GM21360 (cell line): Measurements from ENCODE around the gene DYNC2H1.
A peak's percentile ranks its signal among the peaks of the same experiment; 100 is the strongest.
"Not testable (repeated sequence)": the region's sequence is repeated elsewhere in the genome, so short reads cannot be mapped to it uniquely, and the experiment has no call there.

Experiments used
- ATAC-seq: cut with Tn5 transposase; IDR thresholded peaks from one replicate; pipeline ENCODE4 v1.9.1; 2021; ENCODE audit warnings: mild to moderate bottlenecking, moderate library complexity; ENCODE audit not compliant: unreplicated experiment

Gene DYNC2H1

DNA sequence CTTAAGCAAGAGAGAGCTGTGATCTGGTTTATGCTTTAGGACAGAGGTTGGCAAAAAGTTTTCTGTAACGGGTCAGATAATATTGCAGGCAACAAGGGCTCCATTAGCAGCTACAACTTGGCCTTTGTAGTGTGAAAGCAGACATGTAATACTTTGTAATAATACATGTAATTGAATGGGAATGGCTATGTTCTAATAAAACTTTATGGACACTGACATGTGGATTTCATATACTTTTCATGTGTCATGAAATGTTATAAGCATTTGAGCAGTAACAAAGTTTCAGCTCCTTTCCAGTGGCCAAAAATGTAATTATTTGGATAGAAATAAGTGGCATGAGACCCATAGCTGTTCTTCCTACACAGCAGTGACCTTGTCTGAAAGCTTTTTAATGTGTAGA is 3.1 kb downstream of the DYNC2H1 start:
- no peak for ATAC-seq

DNA sequence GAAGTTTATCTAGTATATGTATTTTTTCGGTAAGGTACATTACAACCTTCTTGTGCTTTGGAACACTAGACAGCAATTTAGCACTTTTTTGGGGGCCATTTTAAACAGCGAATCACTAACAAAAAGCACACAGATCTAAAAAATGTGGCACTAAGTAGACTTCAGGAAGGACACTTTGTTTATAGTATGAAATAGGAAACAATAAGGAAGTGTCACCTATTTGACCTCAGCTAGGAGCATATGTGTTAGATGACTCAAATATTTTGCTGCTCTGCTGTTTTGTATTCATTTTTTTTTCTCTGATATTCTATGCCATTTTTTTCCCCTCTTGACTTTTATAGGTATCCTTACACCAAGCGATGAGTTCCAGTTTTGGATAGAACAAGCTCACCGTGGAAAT is 5.6 kb downstream of the DYNC2H1 start:
- no peak for ATAC-seq

DNA sequence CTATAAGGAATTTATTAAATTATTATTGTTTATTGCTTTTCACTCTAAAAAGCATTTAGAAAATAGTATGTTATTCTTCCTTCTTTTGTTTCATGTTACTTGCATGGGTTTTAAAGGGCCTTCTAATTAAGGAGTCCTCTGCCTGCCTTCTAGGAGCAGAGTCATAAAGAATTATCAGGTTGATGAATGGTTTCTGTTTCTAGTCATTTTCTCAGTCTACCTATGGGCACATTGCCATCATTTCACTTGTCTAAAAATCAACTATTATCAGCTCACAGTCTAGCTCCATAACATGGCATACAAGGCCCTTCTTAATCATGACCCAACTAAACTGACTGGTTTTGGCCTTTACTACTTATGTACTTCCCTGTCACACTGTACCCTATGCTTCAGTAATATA is 16.2 kb downstream of the DYNC2H1 start:
- ATAC-seq = no peak

DNA sequence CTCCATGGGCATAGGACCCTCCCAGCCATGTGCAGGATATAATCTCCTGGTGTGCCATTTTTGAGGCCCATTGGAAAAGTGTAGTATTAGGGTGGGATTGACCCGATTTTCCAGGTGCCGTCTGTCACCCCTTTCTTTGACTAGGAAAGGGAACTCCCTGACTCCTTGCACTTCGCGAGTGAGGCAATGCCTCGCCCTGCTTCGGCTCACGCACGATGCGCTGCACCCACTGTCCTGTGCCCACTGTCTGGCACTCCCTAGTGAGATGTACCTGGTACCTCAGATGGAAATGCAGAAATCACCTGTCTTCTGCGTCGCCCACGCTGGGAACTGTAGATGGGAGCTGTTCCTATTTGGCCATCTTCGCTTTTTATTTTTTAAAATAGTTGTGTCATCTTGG is 32.8 kb downstream of the DYNC2H1 start:
- ATAC-seq = not testable (repeated sequence)

DNA sequence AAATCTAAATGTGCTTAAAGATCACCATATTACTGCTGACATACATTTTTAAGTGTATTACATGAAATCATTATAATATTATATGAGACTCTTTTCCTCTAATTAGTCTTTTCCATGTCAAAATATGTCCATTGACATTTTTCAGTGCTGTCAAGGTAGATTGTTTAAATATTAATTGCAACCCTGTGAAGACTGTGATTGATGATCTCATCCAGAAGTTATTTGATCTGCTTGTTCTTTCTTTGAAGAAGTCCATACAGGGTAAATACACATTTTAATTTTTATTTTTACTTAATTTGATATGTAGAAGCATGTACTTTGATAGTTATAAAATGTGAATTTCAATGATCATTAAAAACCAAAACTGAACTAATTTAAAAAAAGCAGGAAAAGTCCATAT is 38.4 kb downstream of the DYNC2H1 start:
- no peak for ATAC-seq

DNA sequence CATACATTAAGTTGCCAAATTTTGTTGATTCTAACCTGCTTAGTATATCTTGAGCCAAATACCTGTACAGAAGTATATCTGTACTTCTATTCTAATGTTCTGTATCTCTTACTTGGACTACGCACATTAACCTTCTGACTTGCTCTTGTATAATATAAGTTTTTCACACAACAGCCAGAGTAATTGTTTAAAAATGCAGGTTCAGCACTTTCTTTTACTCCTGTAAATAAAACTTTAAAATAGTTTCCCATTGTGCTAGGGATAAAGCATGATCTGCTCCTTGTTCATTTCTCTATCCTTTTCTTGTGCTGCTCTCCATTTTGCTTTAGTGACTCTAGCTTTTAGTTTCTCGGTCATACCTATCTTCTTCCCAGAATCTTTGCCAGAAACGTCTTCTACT is 48.3 kb downstream of the DYNC2H1 start:
- ATAC-seq = no peak

DNA sequence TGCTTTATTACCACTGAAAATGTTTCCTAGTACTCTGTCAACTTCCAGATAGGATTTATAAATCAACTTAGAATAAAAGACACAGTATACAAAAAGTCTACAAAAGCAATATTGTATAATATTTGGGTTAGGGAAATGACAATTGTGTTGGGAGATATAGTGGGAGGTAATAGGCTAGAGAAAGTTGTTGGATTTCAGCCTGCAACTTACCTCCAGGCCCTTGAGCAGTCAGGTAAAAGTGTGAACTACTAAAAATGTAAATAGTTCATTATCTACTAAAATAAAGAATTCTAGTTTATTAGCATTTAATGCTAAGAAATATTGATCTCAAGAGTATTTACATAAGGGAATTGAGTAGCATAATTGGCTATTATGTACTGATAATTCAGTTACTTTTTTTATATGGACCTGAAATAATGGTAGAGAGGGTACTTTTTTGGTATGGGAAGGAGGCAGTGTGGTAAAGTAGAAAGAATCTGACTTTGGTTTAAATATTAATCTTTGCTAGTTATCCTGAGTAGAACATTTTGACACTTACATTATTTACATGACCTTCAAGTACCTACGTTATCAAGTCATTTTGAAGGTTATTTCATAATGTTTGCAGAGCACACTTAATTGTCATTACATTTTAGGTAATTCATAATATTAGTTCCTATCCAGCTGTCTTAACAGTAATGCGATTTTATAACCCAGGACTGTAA is 55.0 kb downstream of the DYNC2H1 start:
- no peak for ATAC-seq

DNA sequence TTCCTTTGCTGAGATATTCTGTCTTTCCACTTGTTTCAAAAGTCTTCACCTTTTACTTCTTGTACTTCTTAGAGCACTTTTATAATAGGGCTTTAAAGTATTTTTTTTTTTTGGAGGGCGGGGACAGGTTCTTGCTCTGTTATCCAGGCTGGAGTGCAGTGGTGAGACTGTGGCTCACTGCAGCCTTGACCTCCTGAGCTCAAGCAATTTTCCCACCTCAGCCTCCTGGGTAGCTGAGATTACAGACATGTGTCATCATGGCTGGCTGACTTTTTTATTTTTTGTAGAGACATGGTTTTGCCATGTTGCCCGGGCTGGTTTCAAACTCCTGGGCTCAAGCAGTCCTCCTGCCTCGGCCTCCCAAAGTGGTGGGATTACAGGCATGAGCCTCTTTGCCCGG is 57.9 kb downstream of the DYNC2H1 start:
- ATAC-seq = no peak

DNA sequence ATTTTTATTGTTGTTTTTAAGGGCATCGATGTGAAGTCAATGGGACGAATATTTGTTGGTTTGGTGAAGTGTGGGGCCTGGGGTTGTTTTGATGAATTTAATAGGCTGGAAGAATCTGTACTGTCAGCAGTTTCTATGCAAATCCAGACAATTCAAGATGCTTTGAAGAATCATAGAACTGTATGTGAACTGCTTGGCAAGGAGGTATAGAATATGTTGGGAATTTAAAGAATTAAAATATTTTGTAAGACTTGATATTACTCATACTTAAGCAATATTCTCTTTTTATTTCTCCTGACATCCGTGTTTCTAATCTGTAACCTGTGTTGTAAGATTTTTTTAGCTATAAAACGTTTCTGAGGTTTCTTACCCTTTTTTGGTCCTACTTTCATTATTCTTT is 61.6 kb downstream of the DYNC2H1 start:
- no peak for ATAC-seq

DNA sequence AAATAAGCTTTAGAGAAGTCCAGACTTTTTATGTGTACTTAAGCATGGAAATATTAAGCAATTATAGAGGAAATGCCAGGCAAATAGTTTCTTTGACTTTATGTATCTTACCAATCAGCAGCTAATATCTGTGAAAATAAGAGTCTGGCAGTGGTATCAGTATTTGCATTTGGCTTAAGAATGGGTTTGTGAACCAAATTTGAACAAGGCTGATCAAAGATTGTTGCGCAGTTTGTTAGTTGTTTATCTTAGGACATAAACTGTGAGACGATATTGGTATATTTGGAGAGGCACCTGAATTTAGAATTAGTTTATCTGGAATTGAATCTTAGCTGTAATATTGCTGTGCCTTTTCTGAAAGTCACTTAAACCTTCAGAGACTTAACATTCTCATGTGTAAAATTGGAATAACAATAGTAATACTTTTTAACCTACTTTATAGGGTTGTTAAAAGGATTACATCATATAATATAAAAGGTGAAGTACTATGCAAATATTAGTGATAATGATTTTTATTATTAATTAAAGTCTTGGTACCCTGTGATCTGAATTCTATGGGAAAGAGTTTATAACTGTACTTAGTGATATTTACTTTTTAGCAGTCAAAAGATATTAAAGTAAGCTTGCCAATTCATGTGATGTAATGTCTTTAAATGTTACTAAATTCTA is 66.4 kb downstream of the DYNC2H1 start:
- no peak for ATAC-seq

DNA sequence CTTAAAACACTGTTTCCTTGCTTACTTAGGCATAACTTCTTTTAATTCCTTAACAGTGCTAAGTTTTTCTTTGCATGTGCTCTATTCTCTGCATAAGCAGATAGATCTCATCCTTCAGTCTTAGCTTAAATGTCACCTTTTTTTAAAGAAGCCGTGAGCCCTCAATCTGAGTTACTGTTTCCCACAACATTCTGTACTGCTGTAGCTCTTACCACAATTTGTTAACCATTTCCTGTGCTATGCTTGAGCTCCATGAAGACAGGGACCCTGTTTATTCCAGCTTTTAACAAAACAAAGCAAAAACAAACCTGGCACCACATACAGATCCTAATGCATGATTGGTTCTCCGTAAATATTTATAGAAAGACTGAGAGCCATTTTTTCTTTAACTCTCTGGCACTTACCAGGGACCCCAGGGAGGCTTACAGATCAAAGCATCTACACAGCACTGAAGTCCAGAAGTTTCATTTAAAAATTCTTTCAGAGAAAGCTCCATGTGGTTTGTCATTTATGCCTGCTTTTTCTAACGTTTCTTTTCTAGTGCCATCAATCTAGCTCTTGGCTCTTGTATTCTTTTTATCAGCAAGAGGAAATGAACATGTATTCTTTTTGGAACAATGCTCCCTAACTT is 74.9 kb downstream of the DYNC2H1 start:
- no peak for ATAC-seq

DNA sequence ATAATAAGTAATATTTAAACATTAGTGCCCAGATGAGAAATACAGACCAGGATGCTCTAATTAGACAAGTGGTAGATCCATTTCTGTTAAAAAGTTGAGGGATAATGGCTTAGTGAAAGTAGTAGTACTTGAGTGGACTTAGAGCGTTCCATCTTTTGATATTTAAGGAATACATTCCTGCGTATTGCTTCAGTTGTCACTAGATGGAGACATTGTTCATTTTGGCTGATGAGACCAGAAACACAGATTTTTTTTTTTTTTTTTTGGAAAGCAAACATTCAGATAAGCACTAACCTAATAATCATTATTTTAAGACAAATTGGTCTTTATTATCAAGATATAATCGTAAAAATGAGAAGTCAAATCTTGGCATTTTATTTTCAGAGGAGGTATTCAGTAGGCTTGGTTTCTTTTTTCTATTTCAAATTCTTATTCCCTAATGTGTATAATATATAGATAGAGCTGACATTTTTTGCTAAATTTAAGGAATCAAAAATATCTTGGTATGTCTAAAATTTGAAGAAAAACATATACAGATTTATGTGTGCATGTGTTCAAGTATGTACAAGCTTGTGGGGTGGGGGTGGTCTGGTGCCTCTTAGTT is 92.9 kb downstream of the DYNC2H1 start:
- ATAC-seq = peak; percentile 59

DNA sequence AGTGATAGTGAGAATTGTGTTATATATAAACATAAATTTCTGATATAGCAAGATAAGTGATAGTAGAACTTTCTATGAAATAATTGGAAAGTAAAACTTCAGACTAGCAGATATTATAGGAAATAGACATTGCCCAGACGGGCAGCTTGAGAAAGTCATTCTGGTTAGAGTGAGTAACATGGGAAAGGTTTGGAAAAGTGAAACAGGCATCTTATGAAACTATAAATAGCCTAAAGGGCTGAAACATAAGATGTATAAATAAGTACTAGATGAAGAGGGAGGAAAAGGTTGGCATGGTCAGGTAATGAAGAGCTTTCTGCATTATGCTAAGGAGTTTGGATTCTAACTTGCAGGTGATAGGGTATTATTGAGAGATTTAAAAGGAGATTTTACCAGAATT is 101.3 kb downstream of the DYNC2H1 start:
- no peak for ATAC-seq

DNA sequence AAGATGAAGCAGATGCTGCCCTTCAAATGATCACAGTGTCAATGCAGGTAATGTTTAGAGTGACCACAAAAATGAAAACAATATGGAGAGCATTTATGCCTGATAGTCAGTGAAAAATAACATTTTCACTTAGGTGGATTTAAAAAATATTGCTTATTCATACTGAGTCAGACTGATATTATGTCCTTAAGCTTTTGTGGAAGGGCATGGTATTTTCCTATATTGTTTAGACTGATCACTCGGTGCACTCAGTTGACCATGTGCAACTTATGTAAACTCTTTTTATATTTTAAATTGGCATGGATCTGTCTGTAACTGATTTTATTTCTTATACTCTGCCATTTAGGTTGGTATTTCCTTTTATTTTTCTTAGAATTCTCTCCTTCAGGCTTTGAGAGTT is 106.6 kb downstream of the DYNC2H1 start:
- ATAC-seq = no peak

DNA sequence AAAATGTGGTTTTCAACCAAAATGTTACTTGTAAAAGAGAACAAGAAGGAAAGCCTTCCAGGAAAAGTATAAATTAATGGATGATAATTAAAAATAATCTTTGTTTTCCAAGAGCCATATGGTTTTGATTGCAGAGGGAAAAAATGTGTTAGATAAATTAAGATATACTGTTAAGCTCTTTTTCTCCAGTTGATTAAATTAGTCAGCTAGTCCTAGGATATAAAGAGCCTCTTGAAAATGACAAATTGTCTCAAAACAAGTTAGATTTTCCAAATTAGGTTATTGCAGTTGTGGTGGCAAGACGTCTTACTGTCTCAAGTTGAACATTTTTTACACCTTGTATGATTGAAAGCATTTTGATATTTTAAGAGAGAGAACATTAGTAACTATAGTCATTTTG is 110.9 kb downstream of the DYNC2H1 start:
- ATAC-seq = no peak

DNA sequence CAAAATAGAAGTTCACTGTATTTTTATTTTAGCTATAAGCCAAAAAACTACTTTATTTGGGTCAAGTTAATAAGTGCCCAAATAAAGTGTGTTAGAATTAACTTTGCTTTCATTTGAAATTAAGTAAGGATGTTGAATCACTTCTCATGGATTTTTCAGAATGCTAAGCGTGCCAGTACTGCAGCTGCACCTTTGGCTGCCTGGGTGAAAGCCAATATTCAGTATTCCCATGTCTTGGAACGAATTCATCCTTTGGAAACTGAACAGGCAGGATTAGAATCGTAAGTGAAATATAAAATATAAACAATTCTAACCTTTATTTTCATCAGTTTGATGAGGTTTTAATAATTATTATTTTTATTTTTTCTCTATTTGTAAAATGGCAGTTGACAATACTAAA is 113.6 kb downstream of the DYNC2H1 start:
- no peak for ATAC-seq

DNA sequence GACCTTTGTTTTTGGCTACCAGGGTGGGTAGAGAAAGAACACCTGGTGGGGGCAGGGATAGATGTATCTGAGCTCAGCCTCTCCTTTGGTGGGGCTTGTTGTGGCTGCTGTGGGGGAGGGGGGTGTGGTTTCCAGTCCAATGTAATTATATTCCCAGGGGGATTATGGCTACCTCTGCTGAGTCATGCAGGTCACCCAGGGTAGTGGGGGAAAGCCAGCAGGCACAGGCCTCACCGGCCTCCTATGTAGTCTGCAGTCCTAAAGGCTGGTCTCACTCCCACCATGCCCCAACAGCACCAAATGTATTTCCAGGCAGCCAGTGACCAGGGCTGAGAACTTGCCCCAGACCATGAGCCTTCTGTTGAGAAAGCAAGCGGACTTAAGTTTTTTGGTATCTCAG is 119.6 kb downstream of the DYNC2H1 start:
- no peak for ATAC-seq

DNA sequence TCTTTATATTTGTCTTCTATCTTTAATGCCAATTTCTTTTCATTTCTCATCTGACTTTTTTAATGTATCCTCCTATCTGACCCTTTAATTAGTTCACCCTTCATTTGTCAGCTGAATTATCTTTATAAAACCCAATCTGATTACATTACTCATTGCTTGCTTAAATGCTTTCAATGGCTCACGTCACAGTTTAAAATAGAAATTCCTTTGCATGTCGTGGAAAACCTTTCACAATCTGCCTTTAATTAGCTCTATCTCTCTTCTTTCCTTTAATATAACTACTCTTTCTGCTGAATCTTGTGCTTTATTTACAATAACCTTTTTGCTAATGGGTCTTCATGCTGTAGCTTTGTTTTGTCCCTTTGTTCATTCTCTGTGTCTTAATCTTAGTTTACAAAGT is 125.7 kb downstream of the DYNC2H1 start:
- no peak for ATAC-seq

DNA sequence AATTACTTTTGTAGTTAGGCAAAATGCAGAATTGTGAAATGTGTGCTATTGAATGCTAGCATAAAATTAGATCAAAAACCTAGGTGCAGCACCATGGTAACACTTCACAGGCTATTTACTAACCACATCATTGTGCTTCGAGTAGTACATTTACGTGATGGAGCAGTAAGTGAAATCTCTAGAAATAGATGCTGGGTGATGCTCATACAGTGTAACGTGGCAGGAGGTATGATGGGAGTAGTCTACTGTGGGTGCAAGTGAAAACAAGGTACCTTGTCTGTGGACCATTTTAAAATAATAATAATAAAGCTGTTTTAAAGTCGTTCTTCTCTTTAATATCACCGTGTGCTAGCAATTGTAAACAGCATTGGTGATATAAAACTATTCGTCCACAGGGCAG is 132.3 kb downstream of the DYNC2H1 start:
- no peak for ATAC-seq

DNA sequence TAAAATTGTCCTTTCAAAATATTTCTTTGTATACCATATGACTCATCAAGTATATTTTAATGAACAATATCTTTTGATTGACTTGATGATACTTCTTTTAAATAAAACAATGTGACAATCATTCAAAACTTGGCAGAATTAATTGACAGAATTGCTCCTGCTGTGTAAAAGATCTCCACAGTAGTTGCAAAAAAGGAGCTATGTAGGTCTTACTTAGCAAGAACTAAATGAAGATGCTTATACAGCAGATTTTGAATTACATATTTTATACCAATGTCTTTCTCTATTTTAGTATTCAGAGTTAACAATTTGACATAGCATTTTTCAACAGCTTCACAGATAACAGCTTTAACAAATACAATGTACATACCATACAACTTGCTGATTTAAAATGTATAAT is 144.9 kb downstream of the DYNC2H1 start:
- ATAC-seq = no peak

DNA sequence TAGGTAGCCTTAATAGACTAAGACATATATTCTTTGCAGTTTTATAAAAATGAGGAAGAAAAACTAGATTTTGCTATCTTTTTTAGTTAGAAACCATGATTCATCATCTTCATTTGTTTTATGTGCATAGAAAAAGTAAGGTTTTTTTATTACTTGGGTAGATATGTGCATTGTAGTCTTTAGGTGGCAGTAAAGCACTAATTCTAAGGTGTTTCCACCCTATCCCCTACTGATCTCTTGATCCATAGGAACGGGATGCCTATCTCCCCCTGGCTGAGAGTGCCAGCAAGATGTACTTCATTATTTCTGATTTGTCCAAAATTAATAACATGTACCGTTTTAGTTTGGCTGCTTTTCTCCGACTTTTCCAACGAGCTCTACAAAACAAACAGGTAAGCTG is 148.1 kb downstream of the DYNC2H1 start:
- no peak for ATAC-seq
